Measurements from ENCODE around the gene PACRG.

The PACRG gene

GRCh38 chr6:163243692-163244589 is 516.2 kb downstream of the PACRG start:
- TF ChIP-seq GATA2 (IDR thresholded peaks at IDR 0.05; ENCODE audit: low read depth, low read length) = no peak
- TF ChIP-seq GATA3 (IDR thresholded peaks at IDR 0.05; ENCODE audit: low read depth, low read length) = no peak

- TF ChIP-seq GATA3 (IDR thresholded peaks at IDR 0.05; ENCODE audit: low read depth, low read length) (no peak), GATA2 (IDR thresholded peaks at IDR 0.05; ENCODE audit: low read depth, low read length) (no peak)
Measured at GRCh38 chr6:163248051-163248450, 520.3 kb downstream of the PACRG start.

DNA sequence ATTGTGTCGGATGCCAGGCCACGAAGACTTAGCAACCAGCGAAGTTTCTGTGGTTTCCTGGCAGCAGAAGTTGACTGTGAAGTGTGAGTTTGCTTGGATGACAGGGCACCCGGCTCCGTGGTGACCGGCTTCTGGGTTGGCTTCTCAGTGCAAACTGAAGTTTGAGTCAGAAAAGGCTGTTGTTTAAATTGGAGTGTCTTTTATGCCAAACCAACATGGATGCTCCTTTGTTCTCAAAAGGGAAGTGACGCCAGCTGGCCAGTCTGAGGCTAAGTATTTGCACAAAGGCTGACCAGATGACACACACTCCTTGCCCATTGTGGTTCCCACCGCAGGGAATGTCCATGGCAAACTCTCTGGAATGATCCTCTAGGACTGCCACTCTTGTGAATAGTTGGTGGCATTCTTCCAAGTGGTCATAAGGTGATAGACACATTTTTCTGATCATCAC is 521.9 kb downstream of the PACRG start:
- TF ChIP-seq GATA2 (IDR thresholded peaks at IDR 0.05; ENCODE audit: low read depth, low read length) = no peak
- no peak for TF ChIP-seq GATA3 (IDR thresholded peaks at IDR 0.05; ENCODE audit: low read depth, low read length)

- TF ChIP-seq GATA3 (IDR thresholded peaks at IDR 0.05; ENCODE audit: low read depth, low read length) (no peak), GATA2 (IDR thresholded peaks at IDR 0.05; ENCODE audit: low read depth, low read length) (no peak)
Measured at GRCh38 chr6:163250116-163250515, 522.3 kb downstream of the PACRG start.

GRCh38 chr6:163252061-163252591 is 524.4 kb downstream of the PACRG start:
- TF ChIP-seq GATA3 (IDR thresholded peaks at IDR 0.05; ENCODE audit: low read depth, low read length) = no peak
- TF ChIP-seq GATA2 (IDR thresholded peaks at IDR 0.05; ENCODE audit: low read depth, low read length) = no peak

GRCh38 chr6:163253556-163254213 is 525.9 kb downstream of the PACRG start:
- TF ChIP-seq GATA2 (IDR thresholded peaks at IDR 0.05; ENCODE audit: low read depth, low read length) (no peak), GATA3 (IDR thresholded peaks at IDR 0.05; ENCODE audit: low read depth, low read length) (no peak)

GRCh38 chr6:163254341-163254835 is 526.6 kb downstream of the PACRG start:
- TF ChIP-seq GATA2 (IDR thresholded peaks at IDR 0.05; ENCODE audit: low read depth, low read length) (peak; percentile 71), GATA3 (IDR thresholded peaks at IDR 0.05; ENCODE audit: low read depth, low read length) (no peak)

- TF ChIP-seq GATA2 (IDR thresholded peaks at IDR 0.05; ENCODE audit: low read depth, low read length) = no peak
- TF ChIP-seq GATA3 (IDR thresholded peaks at IDR 0.05; ENCODE audit: low read depth, low read length) = no peak
Measured at GRCh38 chr6:163255265-163255664, 527.5 kb downstream of the PACRG start.

DNA sequence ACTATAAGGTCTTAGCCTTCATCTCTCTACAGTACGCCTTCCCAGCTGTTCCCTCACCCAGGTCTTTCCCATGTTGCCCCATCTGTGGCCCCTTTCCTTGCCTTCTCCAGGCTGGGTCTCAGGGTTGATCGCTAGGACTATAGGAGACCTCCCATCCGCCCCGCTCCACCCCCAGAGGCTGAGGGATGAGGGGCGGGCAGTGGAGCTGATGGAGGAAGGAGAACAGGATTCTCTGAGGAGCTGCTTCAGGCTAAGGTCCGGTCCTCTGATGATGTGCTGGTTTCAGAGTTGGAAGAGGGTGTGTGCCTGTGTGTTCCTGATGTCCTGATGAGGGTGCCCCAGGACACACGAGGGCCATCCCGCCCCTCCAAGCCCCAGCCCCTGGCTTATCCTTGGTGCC is 531.9 kb downstream of the PACRG start:
- TF ChIP-seq GATA2 (IDR thresholded peaks at IDR 0.05; ENCODE audit: low read depth, low read length) (no peak), GATA3 (IDR thresholded peaks at IDR 0.05; ENCODE audit: low read depth, low read length) (no peak)

DNA sequence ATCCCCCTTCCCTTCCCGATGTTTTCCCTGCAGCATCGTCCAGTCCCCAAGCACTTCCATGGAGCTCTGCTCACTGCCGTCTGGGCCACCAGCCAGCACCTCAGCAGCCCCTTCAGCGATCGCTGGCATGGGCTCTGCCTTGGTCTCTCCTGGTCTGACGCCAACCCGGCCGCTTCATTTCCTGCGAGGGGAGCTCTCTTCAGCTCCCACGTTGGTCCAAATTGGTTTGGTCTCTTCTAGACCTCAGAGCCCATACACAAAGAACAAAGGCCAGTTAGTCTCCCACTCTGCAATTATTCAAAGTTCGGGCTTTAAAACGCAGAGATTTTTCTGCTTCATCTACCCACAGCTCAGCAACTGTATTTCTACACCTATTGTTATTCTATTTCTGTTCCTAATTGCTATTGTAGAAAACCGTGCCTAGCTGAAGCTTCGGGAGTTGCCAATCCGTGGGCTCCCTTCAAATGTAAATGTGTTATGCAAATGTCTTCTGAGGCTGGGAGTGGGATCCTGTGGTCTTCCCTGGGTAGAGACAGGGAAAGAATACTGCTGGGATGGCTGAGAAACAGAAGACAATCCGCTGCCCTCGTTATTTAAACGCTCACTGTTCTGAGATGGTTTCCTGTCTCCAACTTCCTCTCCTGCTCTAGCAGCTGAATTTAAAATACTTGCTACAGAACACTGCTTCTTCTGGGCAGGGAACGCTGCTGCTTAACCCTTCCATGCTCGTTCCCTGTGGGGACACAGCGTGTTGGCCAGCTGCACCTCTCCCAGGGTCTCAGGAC is 532.5 kb downstream of the PACRG start:
- TF ChIP-seq GATA2 (IDR thresholded peaks at IDR 0.05; ENCODE audit: low read depth, low read length) = no peak
- no peak for TF ChIP-seq GATA3 (IDR thresholded peaks at IDR 0.05; ENCODE audit: low read depth, low read length)

DNA sequence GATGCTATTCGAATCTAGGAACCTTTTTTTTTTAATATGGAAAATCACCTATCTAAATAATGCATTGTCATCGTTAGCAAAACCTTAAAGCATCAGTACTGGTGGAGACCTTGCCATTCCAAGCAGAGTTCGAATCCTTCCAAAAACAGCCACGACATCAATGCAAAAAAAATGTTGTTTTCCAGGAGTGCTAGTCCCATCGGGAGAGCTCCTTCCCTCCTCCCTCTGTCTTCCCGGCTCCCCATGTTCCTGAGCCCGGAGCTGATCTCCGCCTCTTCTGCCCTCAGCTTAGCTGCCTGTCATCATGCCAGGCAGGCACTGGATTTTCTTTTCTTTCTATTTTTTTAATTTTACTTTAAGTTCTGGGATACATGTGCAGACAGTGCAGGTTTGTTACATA is 533.1 kb downstream of the PACRG start:
- TF ChIP-seq GATA2 (IDR thresholded peaks at IDR 0.05; ENCODE audit: low read depth, low read length) = no peak
- no peak for TF ChIP-seq GATA3 (IDR thresholded peaks at IDR 0.05; ENCODE audit: low read depth, low read length)

- TF ChIP-seq GATA2 (IDR thresholded peaks at IDR 0.05; ENCODE audit: low read depth, low read length) = no peak
- no peak for TF ChIP-seq GATA3 (IDR thresholded peaks at IDR 0.05; ENCODE audit: low read depth, low read length)
Measured at GRCh38 chr6:163261361-163261760, 533.6 kb downstream of the PACRG start.

GRCh38 chr6:163262080-163262479 is 534.3 kb downstream of the PACRG start:
- TF ChIP-seq GATA2 (IDR thresholded peaks at IDR 0.05; ENCODE audit: low read depth, low read length) (no peak), GATA3 (IDR thresholded peaks at IDR 0.05; ENCODE audit: low read depth, low read length) (no peak)

GRCh38 chr6:163263196-163263595 is 535.4 kb downstream of the PACRG start:
- TF ChIP-seq GATA3 (IDR thresholded peaks at IDR 0.05; ENCODE audit: low read depth, low read length) (no peak), GATA2 (IDR thresholded peaks at IDR 0.05; ENCODE audit: low read depth, low read length) (no peak)
